Uterus (tissue), 2 donors: ENCODE results near the gene FAM181A.

Experiments
- CTCF ChIP-seq, 4 experiments: fragments of 200-600 bp in 2 of 4; fragments of 450-650 bp in 2 of 4; sonication (generic) in 2 of 4; IDR thresholded peaks; one replicate each; pipeline ENCODE4 v1.5.1; 2016 to 2019; ENCODE audit warnings: antibody characterized with exemption in 4 of 4, mild to moderate bottlenecking in 2 of 4, moderate library complexity in 1 of 4
- POLR2A ChIP-seq, 2 donors: fragments of 450-650 bp; IDR thresholded peaks; one replicate each; pipeline ENCODE4 v1.6.1; 2016; ENCODE audit warnings: antibody characterized with exemption in 2 of 2, mild to moderate bottlenecking in 1 of 2, moderate library complexity in 1 of 2

GRCh38 chr14:93957751-93958566 is 30.8 kb downstream of the FAM181A start:
- TF ChIP-seq CTCF (IDR thresholded peaks at IDR 0.05) (no peak), POLR2A (IDR thresholded peaks at IDR 0.05) (no peak)
